HEK293 (cell line): Measurements from ENCODE around the gene GALNTL6.

Experiments
- CTCF ChIP-seq: fragments of 450-650 bp; formaldehyde crosslinking; IDR thresholded peaks from 2 replicates; pipeline ENCODE4 v1.5.1; 2016; ENCODE audit warnings: missing biosample characterization, missing genetic modification characterization
- PBX3 ChIP-seq: sonication (generic); formaldehyde crosslinking; IDR thresholded peaks from 2 replicates; pipeline ENCODE4 v1.8.1; 2022; ENCODE audit warnings: mild to moderate bottlenecking, moderate library complexity, missing genetic modification reagents
- PRDM10 ChIP-seq: fragments of 450-650 bp; formaldehyde crosslinking; IDR thresholded peaks from 2 replicates; pipeline ENCODE4 v1.5.1; 2016; ENCODE audit warnings: missing biosample characterization, missing genetic modification characterization
- ZBTB21 ChIP-seq: fragments of 450-650 bp; formaldehyde crosslinking; IDR thresholded peaks from 2 replicates; pipeline ENCODE4 v1.5.1; 2017; ENCODE audit warnings: missing biosample characterization, missing genetic modification characterization
- ZBTB8A ChIP-seq: fragments of 450-650 bp; formaldehyde crosslinking; IDR thresholded peaks from 2 replicates; pipeline ENCODE4 v1.5.1; 2016; ENCODE audit warnings: missing biosample characterization, missing genetic modification characterization
- ZFP69B ChIP-seq: fragments of 450-650 bp; formaldehyde crosslinking; IDR thresholded peaks from 2 replicates; pipeline ENCODE4 v1.5.1; 2016; ENCODE audit warnings: missing biosample characterization, missing genetic modification characterization
- ZNF140 ChIP-seq: fragments of 450-650 bp; formaldehyde crosslinking; IDR thresholded peaks from 2 replicates; pipeline ENCODE4 v1.5.1; 2016; ENCODE audit warnings: missing biosample characterization, missing genetic modification characterization
- ZNF280C ChIP-seq: fragments of 450-650 bp; formaldehyde crosslinking; IDR thresholded peaks from 2 replicates; pipeline ENCODE4 v1.5.1; 2016; ENCODE audit warnings: missing biosample characterization, missing genetic modification characterization
- ZNF335 ChIP-seq: fragments of 450-650 bp; formaldehyde crosslinking; conservative IDR thresholded peaks from 2 replicates; pipeline ENCODE4 v1.5.1; 2016; ENCODE audit warnings: missing biosample characterization, missing genetic modification characterization
- ZNF837 ChIP-seq: fragments of 450-650 bp; formaldehyde crosslinking; IDR thresholded peaks from 2 replicates; pipeline ENCODE4 v1.5.1; 2016; ENCODE audit warnings: missing biosample characterization, missing genetic modification characterization

- TF ChIP-seq ZFP69B (tag by site-specific recombination) (no peak), PBX3 (CRISPR knock-in tag) (no peak), CTCF (tag by site-specific recombination) (no peak), PRDM10 (tag by site-specific recombination) (no peak), ZBTB8A (no peak), ZNF837 (no peak), ZBTB21 (no peak), ZNF280C (tag by site-specific recombination) (no peak), ZNF140 (tag by site-specific recombination) (no peak), ZNF335 (no peak)
These were observed 222.4 kb downstream of the GALNTL6 start for GRCh38 chr4:172035562-172035961.
